Tibial nerve (tissue), 3 donors: Measurements from ENCODE around the gene LIPG.

Source experiments
- CTCF ChIP-seq, 5 experiments: fragments of 200-600 bp in 3 of 5; fragments of 450-650 bp in 2 of 5; sonication (generic) in 3 of 5; IDR thresholded peaks; one replicate each; pipeline ENCODE4 v1.5.1; 2016 to 2019; ENCODE audit warnings: antibody characterized with exemption in 5 of 5, mild to moderate bottlenecking in 3 of 5, moderate library complexity in 2 of 5
- POLR2A ChIP-seq, 2 donors: fragments of 450-650 bp; IDR thresholded peaks; one replicate each; pipeline ENCODE4 v1.6.1; 2017; ENCODE audit warnings: antibody characterized with exemption in 2 of 2, mild to moderate bottlenecking in 2 of 2, moderate library complexity in 2 of 2

GRCh38 chr18:49611316-49611715 lies 49.5 kb downstream of the LIPG start:
- TF ChIP-seq CTCF (IDR thresholded peaks at IDR 0.05) (no peak), POLR2A (IDR thresholded peaks at IDR 0.05) (no peak)
